Loucy (cell line): ENCODE results near the gene S100A14.

Experiments used
- EZH2phosphoT487 ChIP-seq: fragments of 200-600 bp; IDR thresholded peaks from 2 replicates; pipeline ENCODE4 v1.6.1; 2018; ENCODE audit warnings: antibody characterized with exemption, mild to moderate bottlenecking, moderate library complexity, borderline replicate concordance
- TF ChIP-seq, protein P1 (sequence below): fragments of 200-600 bp; sonication (generic); conservative IDR thresholded peaks from 2 replicates; pipeline ENCODE4 v1.5.1; 2014; ENCODE audit warnings: mild to moderate bottlenecking, antibody characterized with exemption, low read length

DNA sequence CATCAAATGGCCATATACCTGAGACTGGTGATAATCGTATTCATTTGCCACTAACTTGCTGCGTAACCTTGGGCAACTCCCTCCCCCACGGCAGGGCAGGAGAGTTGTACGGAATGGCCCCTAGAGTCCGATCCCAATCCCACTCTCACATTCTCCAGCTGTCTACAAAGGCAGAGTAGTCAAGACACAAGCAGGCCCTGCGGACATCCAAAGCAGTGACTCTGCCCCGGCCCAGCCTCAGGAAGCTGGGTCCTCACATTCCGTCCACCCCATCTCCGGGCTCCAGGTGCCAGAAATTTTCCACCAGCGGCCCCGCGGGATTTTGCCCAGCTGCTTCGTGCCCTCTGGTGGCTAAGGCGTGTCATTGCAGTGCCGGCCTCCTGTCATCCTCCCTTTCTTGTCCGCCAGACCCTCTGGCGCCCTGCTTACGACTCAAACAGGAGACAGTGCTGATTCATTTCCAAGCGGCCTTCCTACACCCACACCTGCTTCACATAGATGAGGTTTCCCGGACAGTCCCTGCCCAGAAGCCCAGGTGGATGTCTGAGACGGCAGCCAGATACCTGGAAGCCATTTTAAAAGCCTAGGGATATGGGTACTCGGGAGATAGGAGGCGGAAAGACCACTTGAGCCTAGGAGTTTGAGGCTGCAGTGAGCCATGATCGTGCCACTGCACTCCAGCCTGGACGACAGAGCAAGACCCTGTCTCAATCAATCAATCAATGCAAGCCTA, 47.6 kb downstream of the S100A14 start:
- TF ChIP-seq, protein P1, sequence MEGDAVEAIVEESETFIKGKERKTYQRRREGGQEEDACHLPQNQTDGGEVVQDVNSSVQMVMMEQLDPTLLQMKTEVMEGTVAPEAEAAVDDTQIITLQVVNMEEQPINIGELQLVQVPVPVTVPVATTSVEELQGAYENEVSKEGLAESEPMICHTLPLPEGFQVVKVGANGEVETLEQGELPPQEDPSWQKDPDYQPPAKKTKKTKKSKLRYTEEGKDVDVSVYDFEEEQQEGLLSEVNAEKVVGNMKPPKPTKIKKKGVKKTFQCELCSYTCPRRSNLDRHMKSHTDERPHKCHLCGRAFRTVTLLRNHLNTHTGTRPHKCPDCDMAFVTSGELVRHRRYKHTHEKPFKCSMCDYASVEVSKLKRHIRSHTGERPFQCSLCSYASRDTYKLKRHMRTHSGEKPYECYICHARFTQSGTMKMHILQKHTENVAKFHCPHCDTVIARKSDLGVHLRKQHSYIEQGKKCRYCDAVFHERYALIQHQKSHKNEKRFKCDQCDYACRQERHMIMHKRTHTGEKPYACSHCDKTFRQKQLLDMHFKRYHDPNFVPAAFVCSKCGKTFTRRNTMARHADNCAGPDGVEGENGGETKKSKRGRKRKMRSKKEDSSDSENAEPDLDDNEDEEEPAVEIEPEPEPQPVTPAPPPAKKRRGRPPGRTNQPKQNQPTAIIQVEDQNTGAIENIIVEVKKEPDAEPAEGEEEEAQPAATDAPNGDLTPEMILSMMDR = peak; percentile 99
- TF ChIP-seq EZH2phosphoT487 = no peak
